ENCODE results near the gene CCL25. TPM values are rescaled to one million over a fixed set of nuclear protein-coding genes. Genes with fewer than 3 reads are reported as not detected.

The CCL25 gene
- total RNA-seq, 1 donor from 2014 or later, result not detected

- DNase-seq, result no peak
- H3K27me3 Mint-ChIP-seq, result no peaks in the 10 kb centered on the region
- peaks cover 1% of the 10 kb centered on the region for H3K4me1 Mint-ChIP-seq
- H3K9me3 Mint-ChIP-seq, result no peaks in the 10 kb centered on the region
- no peak overlapping the region for H3K4me3 Mint-ChIP-seq
- no peak overlapping the region for H3K27ac Mint-ChIP-seq
- intact Hi-C loops (cut with micrococcal nuclease), result no loop called here
- no peaks in the 10 kb centered on the region for H3K36me3 Mint-ChIP-seq (ENCODE audit: low read depth)
Observed at GRCh38 chr19:8085598-8086408, 33.2 kb downstream of the CCL25 start.

- Mint-ChIP-seq H3K4me1 (peaks cover 1% of the 10 kb centered on the region), H3K36me3 (ENCODE audit: low read depth) (no peaks in the 10 kb centered on the region), H3K27me3 (no peaks in the 10 kb centered on the region), H3K27ac (no peak overlapping the region), H3K9me3 (peaks cover 3% of the 10 kb centered on the region), H3K4me3 (no peak overlapping the region)
- DNase-seq, result no peak
- intact Hi-C loops (cut with micrococcal nuclease), result no loop called here
Observed at GRCh38 chr19:8086849-8087248, 34.3 kb downstream of the CCL25 start.

- Mint-ChIP-seq H3K9me3 (peaks cover 3% of the 10 kb centered on the region), H3K27ac (no peak overlapping the region), H3K4me3 (no peak overlapping the region), H3K4me1 (no peaks in the 10 kb centered on the region), H3K27me3 (no peaks in the 10 kb centered on the region), H3K36me3 (ENCODE audit: low read depth) (no peaks in the 10 kb centered on the region)
- DNase-seq, result no peak
- intact Hi-C loops (cut with micrococcal nuclease), result no loop called here
Observed at GRCh38 chr19:8087876-8088275, 35.3 kb downstream of the CCL25 start.

- Mint-ChIP-seq H3K36me3 (ENCODE audit: low read depth) (no peaks in the 10 kb centered on the region), H3K27ac (no peak overlapping the region), H3K27me3 (no peaks in the 10 kb centered on the region), H3K4me1 (no peaks in the 10 kb centered on the region), H3K4me3 (no peak overlapping the region), H3K9me3 (peaks cover 3% of the 10 kb centered on the region)
- DNase-seq, result no peak
- intact Hi-C loops (cut with micrococcal nuclease), result no loop called here
Observed at GRCh38 chr19:8088752-8089663, 36.4 kb downstream of the CCL25 start.

GRCh38 chr19:8089664-8090601 is 37.4 kb downstream of the CCL25 start:
- DNase-seq, result no peak
- Mint-ChIP-seq H3K27ac (no peak overlapping the region), H3K27me3 (no peaks in the 10 kb centered on the region), H3K4me1 (no peaks in the 10 kb centered on the region), H3K36me3 (ENCODE audit: low read depth) (no peaks in the 10 kb centered on the region), H3K4me3 (no peak overlapping the region), H3K9me3 (peaks cover 3% of the 10 kb centered on the region)
- intact Hi-C loops (cut with micrococcal nuclease), result no loop called here

- DNase-seq, result no peak
- Mint-ChIP-seq H3K9me3 (peaks cover 3% of the 10 kb centered on the region), H3K27me3 (no peaks in the 10 kb centered on the region), H3K4me3 (no peak overlapping the region), H3K4me1 (no peaks in the 10 kb centered on the region), H3K27ac (no peak overlapping the region), H3K36me3 (ENCODE audit: low read depth) (no peaks in the 10 kb centered on the region)
- intact Hi-C loops (cut with micrococcal nuclease), result no loop called here
Observed at GRCh38 chr19:8090950-8091349, 38.4 kb downstream of the CCL25 start.

- H3K27me3 Mint-ChIP-seq, result no peaks in the 10 kb centered on the region
- H3K4me3 Mint-ChIP-seq, result no peak overlapping the region
- H3K36me3 Mint-ChIP-seq (ENCODE audit: low read depth), result no peaks in the 10 kb centered on the region
- intact Hi-C loops (cut with micrococcal nuclease), result no loop called here
- H3K9me3 Mint-ChIP-seq, result peaks cover 12% of the 10 kb centered on the region
- H3K27ac Mint-ChIP-seq, result no peak overlapping the region
- no peaks in the 10 kb centered on the region for H3K4me1 Mint-ChIP-seq
- DNase-seq, result no peak
Observed at GRCh38 chr19:8093740-8094139, 41.2 kb downstream of the CCL25 start.

- H3K36me3 Mint-ChIP-seq (ENCODE audit: low read depth), result peaks cover 2% of the 10 kb centered on the region
- no peaks in the 10 kb centered on the region for H3K27me3 Mint-ChIP-seq
- H3K27ac Mint-ChIP-seq, result no peak overlapping the region
- H3K4me3 Mint-ChIP-seq, result no peak overlapping the region
- DNase-seq, result no peak
- intact Hi-C loops (cut with micrococcal nuclease), result no loop called here
- peaks cover 17% of the 10 kb centered on the region for H3K9me3 Mint-ChIP-seq
- no peaks in the 10 kb centered on the region for H3K4me1 Mint-ChIP-seq
Observed at GRCh38 chr19:8094336-8094735, 41.8 kb downstream of the CCL25 start.

GRCh38 chr19:8095354-8095886 is 42.9 kb downstream of the CCL25 start:
- no peak for DNase-seq
- H3K27me3 Mint-ChIP-seq, result no peaks in the 10 kb centered on the region
- intact Hi-C loops (cut with micrococcal nuclease), result no loop called here
- no peak overlapping the region for H3K4me3 Mint-ChIP-seq
- H3K9me3 Mint-ChIP-seq, result peaks cover 17% of the 10 kb centered on the region
- H3K4me1 Mint-ChIP-seq, result no peaks in the 10 kb centered on the region
- H3K27ac Mint-ChIP-seq, result no peak overlapping the region
- H3K36me3 Mint-ChIP-seq (ENCODE audit: low read depth), result peaks cover 2% of the 10 kb centered on the region

- intact Hi-C loops (cut with micrococcal nuclease), result no loop called here
- Mint-ChIP-seq H3K4me1 (no peaks in the 10 kb centered on the region), H3K27ac (no peak overlapping the region), H3K27me3 (no peaks in the 10 kb centered on the region), H3K4me3 (no peak overlapping the region), H3K9me3 (peaks cover 17% of the 10 kb centered on the region), H3K36me3 (ENCODE audit: low read depth) (peaks cover 2% of the 10 kb centered on the region)
- DNase-seq, result no peak
Observed at GRCh38 chr19:8096071-8096470, 43.5 kb downstream of the CCL25 start.

- Mint-ChIP-seq H3K27ac (no peak overlapping the region), H3K36me3 (ENCODE audit: low read depth) (peaks cover 2% of the 10 kb centered on the region), H3K4me3 (no peak overlapping the region), H3K4me1 (no peaks in the 10 kb centered on the region), H3K27me3 (no peaks in the 10 kb centered on the region), H3K9me3 (peaks cover 13% of the 10 kb centered on the region)
- intact Hi-C loops (cut with micrococcal nuclease), result no loop called here
- no peak for DNase-seq
Observed at GRCh38 chr19:8097198-8097597, 44.6 kb downstream of the CCL25 start.

GRCh38 chr19:8097681-8098567 is 45.4 kb downstream of the CCL25 start:
- no peak for DNase-seq
- no peaks in the 10 kb centered on the region for H3K27me3 Mint-ChIP-seq
- H3K36me3 Mint-ChIP-seq (ENCODE audit: low read depth), result peaks cover 2% of the 10 kb centered on the region
- H3K4me1 Mint-ChIP-seq, result no peaks in the 10 kb centered on the region
- intact Hi-C loops (cut with micrococcal nuclease), result no loop called here
- H3K27ac Mint-ChIP-seq, result no peak overlapping the region
- no peak overlapping the region for H3K4me3 Mint-ChIP-seq
- peaks cover 13% of the 10 kb centered on the region for H3K9me3 Mint-ChIP-seq
